ENCODE data around the gene FAM3C.

- TF ChIP-seq JUND (IDR thresholded peaks at IDR 0.05) (no peak), SIN3A (IDR thresholded peaks at IDR 0.05; ENCODE audit: low read depth) (no peak), POLR2A (IDR thresholded peaks at IDR 0.05; ENCODE audit: borderline replicate concordance, extremely low read depth, insufficient read depth, insufficient read length) (no peak), POLR2AphosphoS5 (IDR thresholded peaks at IDR 0.05; ENCODE audit: low read depth, low read length) (no peak), TCF7L2 (IDR thresholded peaks at IDR 0.05; ENCODE audit: borderline replicate concordance, extremely low read depth, insufficient read depth, insufficient read length) (no peak), ELF1 (IDR thresholded peaks at IDR 0.05; ENCODE audit: borderline replicate concordance, low read depth) (no peak), EZH2 (IDR thresholded peaks at IDR 0.05) (no peak), EZH2phosphoT487 (IDR thresholded peaks at IDR 0.05; ENCODE audit: borderline replicate concordance) (no peak), ZBTB33 (IDR thresholded peaks at IDR 0.05; ENCODE audit: extremely low read depth, insufficient replicate concordance, low read length) (no peak), SP1 (IDR thresholded peaks at IDR 0.05; ENCODE audit: low read depth) (no peak), CEBPB (IDR thresholded peaks at IDR 0.05; ENCODE audit: low read depth) (no peak), RAD21 (IDR thresholded peaks at IDR 0.05; ENCODE audit: low read depth) (no peak)
- TF ChIP-seq, protein P1, sequence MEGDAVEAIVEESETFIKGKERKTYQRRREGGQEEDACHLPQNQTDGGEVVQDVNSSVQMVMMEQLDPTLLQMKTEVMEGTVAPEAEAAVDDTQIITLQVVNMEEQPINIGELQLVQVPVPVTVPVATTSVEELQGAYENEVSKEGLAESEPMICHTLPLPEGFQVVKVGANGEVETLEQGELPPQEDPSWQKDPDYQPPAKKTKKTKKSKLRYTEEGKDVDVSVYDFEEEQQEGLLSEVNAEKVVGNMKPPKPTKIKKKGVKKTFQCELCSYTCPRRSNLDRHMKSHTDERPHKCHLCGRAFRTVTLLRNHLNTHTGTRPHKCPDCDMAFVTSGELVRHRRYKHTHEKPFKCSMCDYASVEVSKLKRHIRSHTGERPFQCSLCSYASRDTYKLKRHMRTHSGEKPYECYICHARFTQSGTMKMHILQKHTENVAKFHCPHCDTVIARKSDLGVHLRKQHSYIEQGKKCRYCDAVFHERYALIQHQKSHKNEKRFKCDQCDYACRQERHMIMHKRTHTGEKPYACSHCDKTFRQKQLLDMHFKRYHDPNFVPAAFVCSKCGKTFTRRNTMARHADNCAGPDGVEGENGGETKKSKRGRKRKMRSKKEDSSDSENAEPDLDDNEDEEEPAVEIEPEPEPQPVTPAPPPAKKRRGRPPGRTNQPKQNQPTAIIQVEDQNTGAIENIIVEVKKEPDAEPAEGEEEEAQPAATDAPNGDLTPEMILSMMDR (IDR thresholded peaks at IDR 0.05 in 2 of 3, conservative IDR thresholded peaks at IDR 0.05 in 1 of 3; ENCODE audit: borderline replicate concordance in 1 of 3, insufficient read depth in 1 of 3, low read depth in 2 of 3, low read length in 2 of 3), result no peak
- TF ChIP-seq, protein P2, sequence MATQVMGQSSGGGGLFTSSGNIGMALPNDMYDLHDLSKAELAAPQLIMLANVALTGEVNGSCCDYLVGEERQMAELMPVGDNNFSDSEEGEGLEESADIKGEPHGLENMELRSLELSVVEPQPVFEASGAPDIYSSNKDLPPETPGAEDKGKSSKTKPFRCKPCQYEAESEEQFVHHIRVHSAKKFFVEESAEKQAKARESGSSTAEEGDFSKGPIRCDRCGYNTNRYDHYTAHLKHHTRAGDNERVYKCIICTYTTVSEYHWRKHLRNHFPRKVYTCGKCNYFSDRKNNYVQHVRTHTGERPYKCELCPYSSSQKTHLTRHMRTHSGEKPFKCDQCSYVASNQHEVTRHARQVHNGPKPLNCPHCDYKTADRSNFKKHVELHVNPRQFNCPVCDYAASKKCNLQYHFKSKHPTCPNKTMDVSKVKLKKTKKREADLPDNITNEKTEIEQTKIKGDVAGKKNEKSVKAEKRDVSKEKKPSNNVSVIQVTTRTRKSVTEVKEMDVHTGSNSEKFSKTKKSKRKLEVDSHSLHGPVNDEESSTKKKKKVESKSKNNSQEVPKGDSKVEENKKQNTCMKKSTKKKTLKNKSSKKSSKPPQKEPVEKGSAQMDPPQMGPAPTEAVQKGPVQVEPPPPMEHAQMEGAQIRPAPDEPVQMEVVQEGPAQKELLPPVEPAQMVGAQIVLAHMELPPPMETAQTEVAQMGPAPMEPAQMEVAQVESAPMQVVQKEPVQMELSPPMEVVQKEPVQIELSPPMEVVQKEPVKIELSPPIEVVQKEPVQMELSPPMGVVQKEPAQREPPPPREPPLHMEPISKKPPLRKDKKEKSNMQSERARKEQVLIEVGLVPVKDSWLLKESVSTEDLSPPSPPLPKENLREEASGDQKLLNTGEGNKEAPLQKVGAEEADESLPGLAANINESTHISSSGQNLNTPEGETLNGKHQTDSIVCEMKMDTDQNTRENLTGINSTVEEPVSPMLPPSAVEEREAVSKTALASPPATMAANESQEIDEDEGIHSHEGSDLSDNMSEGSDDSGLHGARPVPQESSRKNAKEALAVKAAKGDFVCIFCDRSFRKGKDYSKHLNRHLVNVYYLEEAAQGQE (IDR thresholded peaks at IDR 0.05; ENCODE audit: low read depth), result no peak
Measured at GRCh38 chr7:121300685-121301420, 95.3 kb downstream of the FAM3C start.
